ENCODE data around the gene KMT2A. TPM values are rescaled to one million over a fixed set of nuclear protein-coding genes. Genes with fewer than 3 reads are reported as not detected.
A peak's percentile ranks its signal among the peaks of the same experiment; 100 is the strongest.
"Not testable (repeated sequence)": the region's sequence is repeated elsewhere in the genome, so short reads cannot be mapped to it uniquely, and the experiment has no call there.

KMT2A gene
- total RNA-seq, 4 donors from 2014 or later: 74.5 to 175 (median 90.8) TPM

GRCh38 chr11:118412921-118413320 is 23.4 kb upstream of the KMT2A start:
- peaks cover 0 to 7% of the 10 kb centered on the region in 2 donors for H3K36me3 ChIP-seq
- DNase-seq: no peak
- H3K27me3 ChIP-seq: no peaks in the 10 kb centered on the region
- H3K4me3 ChIP-seq (replicated peaks in 1 of 3): no peak overlapping the region
- TF ChIP-seq CTCF (IDR thresholded peaks at IDR 0.05) (no peak), POLR2A (IDR thresholded peaks at IDR 0.05) (no peak)
- no peaks in the 10 kb centered on the region for H3K9me3 ChIP-seq
- H3K27ac ChIP-seq: no peak overlapping the region
- intact Hi-C loops (cut with DNase I): no loop called here
- peaks cover 13 to 18% of the 10 kb centered on the region in 2 donors for H3K4me1 ChIP-seq
- WGBS, 2 donors: 91 to 93% methylated on average over 1 of the region's 1 CpG

GRCh38 chr11:118415062-118415738 is 21.1 kb upstream of the KMT2A start:
- H3K27me3 ChIP-seq: no peaks in the 10 kb centered on the region
- H3K4me1 ChIP-seq: peaks cover 5 to 10% of the 10 kb centered on the region in 2 donors
- TF ChIP-seq POLR2A (IDR thresholded peaks at IDR 0.05): no peak
- no peak for TF ChIP-seq CTCF (IDR thresholded peaks at IDR 0.05)
- no peaks in the 10 kb centered on the region for H3K9me3 ChIP-seq
- no peak overlapping the region for H3K4me3 ChIP-seq (replicated peaks in 1 of 3)
- H3K36me3 ChIP-seq: no peaks in the 10 kb centered on the region
- intact Hi-C loops (cut with DNase I): no loop called here
- H3K27ac ChIP-seq: no peak overlapping the region
- 82 to 85% methylated on average over 8 of the region's 8 CpGs for WGBS, 2 donors
- DNase-seq: no peak

GRCh38 chr11:118415739-118416068 is 20.6 kb upstream of the KMT2A start:
- intact Hi-C loops (cut with DNase I): no loop called here

GRCh38 chr11:118416900-118417299 is 19.4 kb upstream of the KMT2A start:
- DNase-seq; H3K27ac ChIP-seq; H3K27me3 ChIP-seq; intact Hi-C loops (cut with DNase I); H3K9me3 ChIP-seq; H3K4me3 ChIP-seq (replicated peaks in 1 of 3); H3K4me1 ChIP-seq; H3K36me3 ChIP-seq: not testable (repeated sequence)

More at GRCh38 chr11:118415739-118416068, 20.6 kb upstream of the KMT2A start:
- Histone ChIP-seq H3K9me3 (no peaks in the 10 kb centered on the region), H3K27me3 (no peaks in the 10 kb centered on the region), H3K4me1 (peaks cover 4 to 8% of the 10 kb centered on the region in 2 donors), H3K27ac (no peak overlapping the region), H3K36me3 (no peaks in the 10 kb centered on the region), H3K4me3 (replicated peaks in 1 of 3) (no peak overlapping the region)
- TF ChIP-seq CTCF (IDR thresholded peaks at IDR 0.05) (no peak), POLR2A (IDR thresholded peaks at IDR 0.05) (no peak)
- DNase-seq: peak; percentile 8 to 15

GRCh38 chr11:118417801-118418200 is 18.5 kb upstream of the KMT2A start:
- H3K9me3 ChIP-seq: no peaks in the 10 kb centered on the region
- no peak overlapping the region for H3K4me3 ChIP-seq (replicated peaks in 1 of 3)
- H3K36me3 ChIP-seq: no peaks in the 10 kb centered on the region
- H3K4me1 ChIP-seq: no peaks in the 10 kb centered on the region
- TF ChIP-seq CTCF (IDR thresholded peaks at IDR 0.05) (no peak), POLR2A (IDR thresholded peaks at IDR 0.05) (no peak)
- no peak overlapping the region for H3K27ac ChIP-seq
- intact Hi-C loops (cut with DNase I): no loop called here
- no peaks in the 10 kb centered on the region for H3K27me3 ChIP-seq
- DNase-seq: no peak
- 68 to 71% methylated on average over 4 of the region's 4 CpGs for WGBS, 2 donors

GRCh38 chr11:118418766-118419165 is 17.5 kb upstream of the KMT2A start:
- WGBS, 2 donors: 81 to 86% methylated on average over 5 of the region's 5 CpGs
- no peak for DNase-seq
- no peaks in the 10 kb centered on the region for H3K4me1 ChIP-seq
- H3K36me3 ChIP-seq: no peaks in the 10 kb centered on the region
- TF ChIP-seq CTCF (IDR thresholded peaks at IDR 0.05): no peak
- no peak for TF ChIP-seq POLR2A (IDR thresholded peaks at IDR 0.05)
- H3K4me3 ChIP-seq (replicated peaks in 1 of 3): no peak overlapping the region
- no peaks in the 10 kb centered on the region for H3K27me3 ChIP-seq
- intact Hi-C loops (cut with DNase I): no loop called here
- no peak overlapping the region for H3K27ac ChIP-seq
- H3K9me3 ChIP-seq: no peaks in the 10 kb centered on the region

Measured in thyroid gland (tissue), 4 donors.